Embryonic facial prominence (tissue), 1 donor: Measurements from ENCODE around the gene SRP72.

Experiments
- DNase-seq: peaks from one replicate; pipeline ENCODE4 v3.0.0-alpha.2; 2016; ENCODE audit errors: extremely low spot score

Gene SRP72

GRCh38 chr4:56544573-56545131 is 77.2 kb downstream of the SRP72 start:
- peak; percentile 46 for DNase-seq

- DNase-seq: no peak
Measured at GRCh38 chr4:56550642-56551041, 83.2 kb downstream of the SRP72 start.

- no peak for DNase-seq
Measured at GRCh38 chr4:56551516-56551915, 84.1 kb downstream of the SRP72 start.

GRCh38 chr4:56552273-56552672 is 84.9 kb downstream of the SRP72 start:
- no peak for DNase-seq
